Activated gamma-delta T cell treated with Interleukin-2 at 50 U/mL for 16 hours (primary cell): ENCODE data around the gene PHETA2.

Source experiments
- DNase-seq: peaks from one replicate; pipeline ENCODE4 v3.0.0-alpha.2; 2020

PHETA2 gene, protein sequence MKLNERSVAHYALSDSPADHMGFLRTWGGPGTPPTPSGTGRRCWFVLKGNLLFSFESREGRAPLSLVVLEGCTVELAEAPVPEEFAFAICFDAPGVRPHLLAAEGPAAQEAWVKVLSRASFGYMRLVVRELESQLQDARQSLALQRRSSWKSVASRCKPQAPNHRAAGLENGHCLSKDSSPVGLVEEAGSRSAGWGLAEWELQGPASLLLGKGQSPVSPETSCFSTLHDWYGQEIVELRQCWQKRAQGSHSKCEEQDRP

GRCh38 chr22:42074132-42074811 lies at the start of gene PHETA2:
TSS of gene PHETA2 (plus strand) at chr22:42074248. CDS start at chr22:42077294, 3,046 bp downstream.
- DNase-seq = peak; percentile 51

GRCh38 chr22:42025421-42025820 lies 48.6 kb upstream of the PHETA2 start:
- no peak for DNase-seq

DNA sequence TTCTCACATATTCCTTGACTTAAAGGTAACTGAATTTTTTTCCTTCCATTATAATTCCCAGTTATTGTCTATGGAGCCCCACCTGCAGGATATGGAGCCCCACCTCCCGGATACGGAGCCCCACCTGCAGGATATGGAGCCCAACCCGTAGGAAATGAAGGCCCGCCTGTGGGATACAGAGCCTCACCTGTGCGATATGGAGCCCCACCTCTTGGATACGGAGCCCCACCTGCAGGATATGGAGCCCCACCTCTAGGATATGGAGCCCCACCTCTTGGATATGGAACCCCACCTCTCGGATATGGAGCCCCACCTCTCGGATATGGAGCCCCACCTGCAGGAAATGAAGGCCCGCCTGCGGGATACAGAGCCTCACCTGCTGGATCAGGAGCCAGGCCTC lies 47.3 kb upstream of the PHETA2 start:
- DNase-seq = no peak

- DNase-seq = no peak
Measured at GRCh38 chr22:42033263-42034181, 40.5 kb upstream of the PHETA2 start.

DNA sequence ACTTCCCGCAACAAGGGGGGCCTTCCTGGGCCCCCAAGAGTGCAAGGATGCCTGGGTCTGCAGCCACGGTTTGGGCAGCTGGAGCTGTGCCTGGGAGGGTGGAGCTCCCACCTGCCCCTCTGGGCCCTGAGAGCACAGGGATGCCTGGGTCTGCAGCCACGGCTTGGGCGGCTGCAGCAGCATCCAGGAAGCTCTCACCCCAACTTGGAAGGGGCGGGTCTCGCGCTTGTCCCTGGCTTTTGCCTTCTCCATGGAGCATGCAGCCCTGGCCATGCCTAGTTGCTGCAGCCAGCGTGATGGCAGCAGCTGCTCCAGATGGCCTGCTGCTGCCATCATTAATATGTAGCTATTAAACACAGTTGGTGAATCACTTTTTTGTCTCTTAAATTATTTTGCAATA lies 38.8 kb upstream of the PHETA2 start:
- DNase-seq = no peak

- DNase-seq = no peak
Measured at GRCh38 chr22:42039271-42039670, 34.8 kb upstream of the PHETA2 start.

GRCh38 chr22:42041784-42042183 lies 32.3 kb upstream of the PHETA2 start:
- no peak for DNase-seq

DNA sequence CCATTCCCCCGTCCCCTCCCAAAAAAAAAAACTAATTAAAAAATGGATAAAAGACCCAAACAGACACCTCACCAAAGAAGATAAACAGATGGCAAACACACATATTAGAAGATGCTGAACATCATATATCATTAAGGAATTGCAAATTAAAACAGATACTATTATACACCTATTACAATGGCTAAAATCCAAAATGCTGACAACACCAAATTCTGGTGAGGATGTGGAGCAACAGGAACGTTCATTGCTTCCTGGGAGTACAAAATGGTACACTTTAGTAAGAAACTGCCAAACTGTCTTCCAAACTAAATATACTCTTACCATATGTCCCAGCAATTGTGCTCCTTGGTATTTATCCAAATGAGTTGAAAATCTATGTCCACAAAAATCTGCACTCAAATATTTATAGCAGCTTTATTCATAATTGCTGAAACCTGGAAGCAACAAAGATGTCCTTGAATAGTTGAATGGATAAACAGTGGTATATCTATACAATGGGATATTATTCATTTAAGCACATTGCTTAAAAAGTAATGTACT lies 23.3 kb upstream of the PHETA2 start:
- no peak for DNase-seq

- DNase-seq = no peak
Measured at GRCh38 chr22:42052765-42053164, 21.3 kb upstream of the PHETA2 start.

GRCh38 chr22:42056757-42057511 lies 17.1 kb upstream of the PHETA2 start:
- DNase-seq = no peak

GRCh38 chr22:42060489-42060888 lies 13.6 kb upstream of the PHETA2 start:
- no peak for DNase-seq

- DNase-seq = no peak
Measured at GRCh38 chr22:42061041-42061440, 13.0 kb upstream of the PHETA2 start.

- DNase-seq = no peak
Measured at GRCh38 chr22:42062506-42063170, 11.4 kb upstream of the PHETA2 start.

GRCh38 chr22:42064629-42065028 lies 9.4 kb upstream of the PHETA2 start:
- no peak for DNase-seq

GRCh38 chr22:42065438-42066125 lies 8.5 kb upstream of the PHETA2 start:
- DNase-seq = no peak

GRCh38 chr22:42066126-42066761 lies 7.8 kb upstream of the PHETA2 start:
- no peak for DNase-seq

GRCh38 chr22:42066937-42067336 lies 7.1 kb upstream of the PHETA2 start:
- no peak for DNase-seq

DNA sequence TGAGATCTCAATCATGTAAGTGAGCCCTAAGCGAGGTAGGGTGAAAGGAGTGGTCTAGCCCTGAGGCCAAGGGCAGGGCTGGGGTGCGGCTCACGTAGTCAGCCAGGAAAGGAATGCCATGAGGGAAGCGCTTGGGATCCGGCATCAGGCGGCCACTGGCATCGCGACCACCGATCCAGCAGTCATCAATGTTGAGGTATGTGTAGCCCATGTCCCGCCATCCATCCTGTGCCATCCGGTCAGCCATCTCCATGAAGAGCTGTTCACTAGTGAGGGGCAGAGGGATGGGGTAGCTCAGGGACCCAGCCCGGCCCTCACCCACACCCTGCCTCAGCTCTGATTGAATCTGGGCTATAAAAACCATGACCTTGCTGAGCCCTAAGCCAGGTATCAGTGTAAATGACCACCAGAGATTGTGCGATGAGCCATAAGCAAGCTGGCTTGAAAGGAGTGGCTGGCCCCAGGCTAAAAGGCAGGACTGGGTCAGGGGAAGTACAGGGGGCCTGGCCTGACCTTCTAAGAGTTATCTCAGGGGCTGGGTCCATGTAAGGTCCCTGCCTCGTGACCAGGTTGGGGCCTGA lies 6.3 kb upstream of the PHETA2 start:
- no peak for DNase-seq

GRCh38 chr22:42068291-42068690 lies 5.8 kb upstream of the PHETA2 start:
- DNase-seq = no peak

GRCh38 chr22:42069801-42070516 lies 4.1 kb upstream of the PHETA2 start:
- DNase-seq = no peak
